Measurements from ENCODE around the gene TEPSIN.

Gene TEPSIN

DNA sequence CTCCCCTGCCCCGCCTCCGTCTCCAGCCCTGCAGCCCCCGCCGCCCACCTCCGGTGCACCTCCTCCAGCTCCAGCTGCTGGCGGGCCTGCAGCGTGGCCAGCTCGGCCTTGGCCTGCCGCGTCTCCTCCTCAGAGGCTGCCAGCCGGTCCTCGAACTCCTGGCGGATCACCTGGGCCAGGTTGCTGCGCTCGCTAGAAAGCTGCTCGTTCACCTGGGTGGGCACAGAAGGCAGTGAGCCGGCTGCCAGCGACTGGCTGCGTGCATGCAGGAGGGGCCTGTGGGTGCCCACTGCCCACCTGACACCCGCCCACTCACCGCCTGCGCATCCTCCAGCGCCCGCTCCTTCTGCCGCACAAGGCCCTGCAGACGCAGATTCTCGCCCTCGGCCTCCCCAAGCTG is 48.3 kb downstream of the TEPSIN start:
- H4K20me1 ChIP-seq (ENCODE audit: insufficient read depth, low read length) = no peaks in the 10 kb centered on the region
- no peak overlapping the region for H3K27ac ChIP-seq (ENCODE audit: low read length)

DNA sequence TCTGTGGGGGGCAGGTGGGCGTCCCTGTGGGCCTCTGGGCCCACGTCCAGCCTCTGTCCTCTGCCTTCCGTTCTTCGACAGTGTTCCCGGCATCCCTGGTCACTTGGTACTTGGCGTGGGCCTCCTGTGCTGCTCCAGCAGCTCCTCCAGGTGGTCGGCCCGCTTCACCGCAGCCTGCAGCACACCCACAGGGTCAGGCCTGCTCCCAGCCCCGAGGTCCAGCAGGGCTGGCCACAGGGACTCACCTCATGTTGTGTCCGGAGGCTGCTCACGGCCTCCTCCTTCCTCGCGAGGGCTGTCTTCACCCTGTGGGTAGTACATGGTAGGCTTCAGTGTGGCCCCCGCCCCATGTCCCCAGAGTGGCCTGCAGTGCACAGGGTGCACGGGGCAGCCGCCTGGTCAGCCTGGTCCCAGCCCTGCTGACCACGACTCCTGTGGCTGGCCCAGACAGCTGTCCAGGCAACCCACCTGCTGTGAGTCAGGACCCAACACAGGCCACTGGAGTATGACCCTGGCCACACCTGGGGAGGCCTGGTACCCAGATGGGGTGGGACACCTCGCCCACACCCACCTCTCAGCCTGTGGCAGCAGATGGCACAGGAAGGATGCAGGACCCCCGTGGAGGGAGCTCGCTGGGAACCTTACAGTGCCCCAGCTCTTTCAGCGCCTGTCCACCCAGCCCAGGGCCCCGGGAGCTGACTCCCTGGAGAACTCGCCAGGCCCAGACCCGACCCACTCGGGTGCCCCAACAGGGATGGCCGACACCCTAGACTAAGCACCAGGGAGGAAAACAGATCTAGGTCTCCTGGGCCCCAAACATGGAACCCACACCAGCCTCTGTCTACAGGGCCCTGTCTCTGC is 49.0 kb downstream of the TEPSIN start:
- Histone ChIP-seq H3K9me2 (replicated peaks; ENCODE audit: insufficient read depth, low read length) (no peaks in the 10 kb centered on the region), H3K36me3 (replicated peaks; ENCODE audit: insufficient read depth, low read length) (no peaks in the 10 kb centered on the region), H4K20me1 (ENCODE audit: insufficient read depth, low read length) (no peaks in the 10 kb centered on the region), H2AFZ (ENCODE audit: low read length) (no peak overlapping the region), H3K4me1 (ENCODE audit: low read length) (no peaks in the 10 kb centered on the region), H3K4me2 (ENCODE audit: low read depth, low read length) (no peak overlapping the region), H3K79me2 (ENCODE audit: low read length) (no peaks in the 10 kb centered on the region), H3F3A (ENCODE audit: insufficient read depth, low read length) (no peaks in the 10 kb centered on the region), H3K27me3 (replicated peaks; ENCODE audit: insufficient read depth, low read length) (peaks cover 7% of the 10 kb centered on the region), H3K27ac (ENCODE audit: low read length) (no peak overlapping the region), H3K4me3 (ENCODE audit: low read length) (no peak overlapping the region), H3K9ac (ENCODE audit: low read length) (no peak overlapping the region), H3K9me3 (replicated peaks; ENCODE audit: insufficient read depth, low read length) (no peaks in the 10 kb centered on the region)
- TF ChIP-seq, protein P1, sequence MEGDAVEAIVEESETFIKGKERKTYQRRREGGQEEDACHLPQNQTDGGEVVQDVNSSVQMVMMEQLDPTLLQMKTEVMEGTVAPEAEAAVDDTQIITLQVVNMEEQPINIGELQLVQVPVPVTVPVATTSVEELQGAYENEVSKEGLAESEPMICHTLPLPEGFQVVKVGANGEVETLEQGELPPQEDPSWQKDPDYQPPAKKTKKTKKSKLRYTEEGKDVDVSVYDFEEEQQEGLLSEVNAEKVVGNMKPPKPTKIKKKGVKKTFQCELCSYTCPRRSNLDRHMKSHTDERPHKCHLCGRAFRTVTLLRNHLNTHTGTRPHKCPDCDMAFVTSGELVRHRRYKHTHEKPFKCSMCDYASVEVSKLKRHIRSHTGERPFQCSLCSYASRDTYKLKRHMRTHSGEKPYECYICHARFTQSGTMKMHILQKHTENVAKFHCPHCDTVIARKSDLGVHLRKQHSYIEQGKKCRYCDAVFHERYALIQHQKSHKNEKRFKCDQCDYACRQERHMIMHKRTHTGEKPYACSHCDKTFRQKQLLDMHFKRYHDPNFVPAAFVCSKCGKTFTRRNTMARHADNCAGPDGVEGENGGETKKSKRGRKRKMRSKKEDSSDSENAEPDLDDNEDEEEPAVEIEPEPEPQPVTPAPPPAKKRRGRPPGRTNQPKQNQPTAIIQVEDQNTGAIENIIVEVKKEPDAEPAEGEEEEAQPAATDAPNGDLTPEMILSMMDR (IDR thresholded peaks at IDR 0.05; ENCODE audit: low read length) = no peak
- TF ChIP-seq EZH2phosphoT487 (IDR thresholded peaks at IDR 0.05; ENCODE audit: low read length) (no peak), EZH2 (optimal IDR thresholded peaks at IDR 0.05; ENCODE audit: low read depth, low read length) (no peak)
- no peak for DNase-seq

More for the DNA sequence above, 48.3 kb downstream of the TEPSIN start:
- no peak for DNase-seq
- Histone ChIP-seq H3K79me2 (ENCODE audit: low read length) (no peaks in the 10 kb centered on the region), H3K9me2 (replicated peaks; ENCODE audit: insufficient read depth, low read length) (no peaks in the 10 kb centered on the region), H3K9me3 (replicated peaks; ENCODE audit: insufficient read depth, low read length) (no peaks in the 10 kb centered on the region), H2AFZ (ENCODE audit: low read length) (no peak overlapping the region), H3K9ac (ENCODE audit: low read length) (no peak overlapping the region), H3K4me2 (ENCODE audit: low read depth, low read length) (no peak overlapping the region), H3K36me3 (replicated peaks; ENCODE audit: insufficient read depth, low read length) (no peaks in the 10 kb centered on the region), H3K4me3 (ENCODE audit: low read length) (no peak overlapping the region), H3K27me3 (replicated peaks; ENCODE audit: insufficient read depth, low read length) (peaks cover under 1% of the 10 kb centered on the region; the same call in 1 of the 2 replicates), H3K4me1 (ENCODE audit: low read length) (no peaks in the 10 kb centered on the region), H3F3A (ENCODE audit: insufficient read depth, low read length) (no peaks in the 10 kb centered on the region)
- TF ChIP-seq, protein P1 (IDR thresholded peaks at IDR 0.05; ENCODE audit: low read length) = no peak
- no peak for TF ChIP-seq EZH2phosphoT487 (IDR thresholded peaks at IDR 0.05; ENCODE audit: low read length)
- TF ChIP-seq EZH2 (optimal IDR thresholded peaks at IDR 0.05; ENCODE audit: low read depth, low read length) = no peak

DNA sequence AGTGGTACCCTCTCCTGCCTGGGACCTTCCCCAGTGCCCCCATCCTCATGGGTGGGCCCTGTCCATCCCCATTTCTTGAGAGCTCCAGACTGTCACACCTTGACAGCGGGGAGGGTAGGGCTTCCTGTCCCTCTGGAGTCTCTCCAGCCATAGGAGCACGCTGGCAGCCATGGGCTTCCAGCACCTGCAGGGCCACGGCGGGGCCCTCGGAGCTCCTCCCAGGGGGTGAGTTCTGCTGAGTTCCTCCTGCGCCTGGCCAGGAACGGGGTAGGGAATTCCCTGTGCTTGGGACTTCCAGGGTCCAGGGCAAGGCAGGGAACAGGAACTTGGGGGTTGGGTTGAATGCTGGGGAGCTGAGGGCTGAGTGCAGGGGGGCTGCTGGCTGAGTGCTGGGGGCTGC is 49.8 kb downstream of the TEPSIN start:
- Histone ChIP-seq H3K9ac (ENCODE audit: low read length) (no peak overlapping the region), H3K79me2 (ENCODE audit: low read length) (no peaks in the 10 kb centered on the region), H3K9me2 (replicated peaks; ENCODE audit: insufficient read depth, low read length) (no peaks in the 10 kb centered on the region), H3K36me3 (replicated peaks; ENCODE audit: insufficient read depth, low read length) (no peaks in the 10 kb centered on the region), H3F3A (ENCODE audit: insufficient read depth, low read length) (no peaks in the 10 kb centered on the region), H4K20me1 (ENCODE audit: insufficient read depth, low read length) (no peaks in the 10 kb centered on the region), H3K27ac (ENCODE audit: low read length) (no peak overlapping the region), H3K4me2 (ENCODE audit: low read depth, low read length) (no peak overlapping the region), H3K4me1 (ENCODE audit: low read length) (no peaks in the 10 kb centered on the region), H3K4me3 (ENCODE audit: low read length) (no peak overlapping the region), H3K27me3 (replicated peaks; ENCODE audit: insufficient read depth, low read length) (peaks cover 16% of the 10 kb centered on the region), H2AFZ (ENCODE audit: low read length) (no peak overlapping the region), H3K9me3 (replicated peaks; ENCODE audit: insufficient read depth, low read length) (no peaks in the 10 kb centered on the region)
- no peak for TF ChIP-seq EZH2 (optimal IDR thresholded peaks at IDR 0.05; ENCODE audit: low read depth, low read length)
- TF ChIP-seq EZH2phosphoT487 (IDR thresholded peaks at IDR 0.05; ENCODE audit: low read length) = no peak
- TF ChIP-seq, protein P1 (IDR thresholded peaks at IDR 0.05; ENCODE audit: low read length) = no peak
- no peak for DNase-seq
